IPS-NIHi7 (cell line): Measurements from ENCODE around the gene TNFRSF19.

Experiments used
- DNase-seq: peaks from one replicate; pipeline ENCODE4 v3.0.0; 2012; ENCODE audit warnings: mixed read lengths; ENCODE audit errors: extremely low spot score

The TNFRSF19 gene

GRCh38 chr13:23605831-23606230 lies 35.6 kb downstream of the TNFRSF19 start:
- DNase-seq = no peak

GRCh38 chr13:23608138-23608537 lies 37.9 kb downstream of the TNFRSF19 start:
- no peak for DNase-seq

- no peak for DNase-seq
Measured at GRCh38 chr13:23608701-23609413, 38.6 kb downstream of the TNFRSF19 start.

GRCh38 chr13:23609414-23609760 lies 39.2 kb downstream of the TNFRSF19 start:
- no peak for DNase-seq

DNA sequence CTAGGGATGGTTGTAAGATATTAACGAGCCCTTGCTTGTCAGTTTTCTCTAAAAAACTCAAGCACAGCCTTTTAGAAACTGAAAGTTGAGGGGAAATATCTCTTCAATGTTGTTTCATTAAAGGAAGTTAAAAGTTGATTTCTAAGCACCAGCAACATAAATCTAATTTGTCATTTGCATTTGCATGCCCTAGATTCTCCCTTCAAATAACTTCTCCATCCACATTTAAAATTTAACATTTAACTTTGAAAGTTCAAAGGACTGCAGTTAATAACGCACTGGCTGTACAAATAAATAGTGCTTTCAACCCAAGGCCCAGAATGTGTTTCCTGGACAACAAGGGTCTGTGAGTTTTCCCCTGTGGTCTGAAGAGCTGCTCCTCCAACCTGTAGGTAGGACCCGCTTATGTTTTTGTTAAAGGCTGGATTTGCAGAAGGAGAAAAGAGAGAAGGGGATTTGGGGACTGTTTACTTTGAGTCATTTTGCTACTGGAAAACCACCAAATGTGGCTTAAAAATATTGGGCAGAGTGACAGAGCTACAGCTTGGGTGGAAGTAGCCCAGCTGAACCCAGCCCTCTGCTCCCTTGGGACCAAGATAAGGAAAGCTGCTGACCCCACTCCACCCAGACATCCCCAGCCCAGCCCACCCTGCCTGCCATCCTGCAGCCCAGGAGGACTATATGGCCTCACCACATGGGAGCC lies 39.8 kb downstream of the TNFRSF19 start:
- DNase-seq = no peak

DNA sequence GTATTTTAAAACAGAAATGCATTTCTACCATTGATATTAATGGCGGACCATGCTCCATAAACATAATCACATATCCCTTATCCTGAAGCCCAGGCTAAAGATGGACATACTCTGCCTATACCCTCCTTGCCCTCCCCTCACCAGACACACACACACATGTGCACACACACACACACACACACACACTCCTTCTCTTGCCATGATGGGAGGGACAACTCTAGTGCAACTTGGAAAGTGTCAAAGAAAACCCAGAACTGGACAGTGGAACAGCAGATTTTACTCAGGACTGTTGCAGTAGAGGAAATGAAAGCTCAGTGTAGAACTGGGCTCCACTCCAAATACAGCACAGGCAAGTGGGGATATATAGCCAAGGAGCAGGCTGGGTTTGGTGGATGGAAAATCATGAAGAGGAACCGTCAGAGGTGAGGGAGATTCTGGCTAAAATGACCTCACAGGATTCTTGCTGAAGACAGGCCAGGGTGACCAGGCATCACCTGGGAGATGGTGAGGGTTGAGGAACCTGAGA lies 40.8 kb downstream of the TNFRSF19 start:
- DNase-seq = no peak

DNA sequence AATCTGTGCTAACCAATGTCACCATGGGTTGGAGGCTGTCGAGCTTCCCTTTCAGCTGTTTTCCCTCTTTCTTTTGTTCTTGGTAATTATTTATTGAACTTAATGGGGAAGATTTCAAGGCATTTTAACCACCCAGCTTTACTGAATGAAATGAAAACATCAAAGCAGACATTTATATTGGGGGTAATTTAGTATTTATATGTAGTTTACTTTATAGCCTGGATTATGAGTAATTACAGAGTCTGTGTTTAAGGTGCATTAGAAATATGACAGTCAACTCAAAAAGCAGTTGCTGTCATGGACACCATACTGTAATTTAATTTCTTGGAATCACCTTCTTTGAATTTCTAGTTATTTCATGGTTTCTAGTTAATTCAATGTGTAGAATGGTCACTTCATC lies 42.0 kb downstream of the TNFRSF19 start:
- DNase-seq = no peak

GRCh38 chr13:23612731-23613130 lies 42.5 kb downstream of the TNFRSF19 start:
- no peak for DNase-seq

DNA sequence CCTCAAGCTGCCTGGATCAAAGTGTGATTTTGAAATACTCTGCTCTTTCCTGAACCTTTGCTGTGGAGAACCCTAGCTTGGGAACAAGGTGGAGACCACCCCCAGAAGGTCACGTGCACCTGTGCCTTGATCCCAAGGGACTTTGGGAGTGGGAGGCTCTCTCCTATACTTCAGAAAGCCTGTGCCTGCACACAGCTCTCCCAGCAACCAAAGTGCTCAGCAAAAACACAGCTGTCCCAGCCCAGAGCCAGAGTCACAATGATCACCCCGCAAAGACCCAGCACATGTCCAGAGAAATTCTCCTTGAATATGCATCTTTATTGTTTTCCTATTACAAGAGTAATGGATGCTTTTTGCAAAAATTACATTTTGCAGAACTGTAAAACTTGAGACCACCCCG lies 43.4 kb downstream of the TNFRSF19 start:
- DNase-seq = no peak

- no peak for DNase-seq
Measured at GRCh38 chr13:23615395-23616081, 45.3 kb downstream of the TNFRSF19 start.

- DNase-seq = no peak
Measured at GRCh38 chr13:23616228-23616627, 46.0 kb downstream of the TNFRSF19 start.

- no peak for DNase-seq
Measured at GRCh38 chr13:23617551-23618024, 47.4 kb downstream of the TNFRSF19 start.

DNA sequence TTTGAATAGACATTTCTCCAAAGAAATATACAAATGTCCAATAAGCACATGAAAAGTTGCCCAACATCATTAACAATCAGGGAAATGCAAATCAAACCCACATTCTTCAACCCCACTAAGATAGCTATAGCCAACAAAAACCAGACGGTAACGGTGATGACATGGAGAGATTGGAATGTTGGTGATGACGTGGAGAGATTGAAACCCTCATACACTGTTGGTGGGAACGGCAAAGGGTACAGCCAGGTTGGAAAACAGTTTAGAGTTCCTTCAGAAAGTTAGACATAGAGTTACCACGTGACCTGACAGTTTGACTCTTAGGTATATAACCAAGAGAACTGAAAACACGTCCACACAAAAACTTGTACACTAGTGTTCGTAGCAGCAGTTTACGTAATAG lies 48.1 kb downstream of the TNFRSF19 start:
- no peak for DNase-seq

DNA sequence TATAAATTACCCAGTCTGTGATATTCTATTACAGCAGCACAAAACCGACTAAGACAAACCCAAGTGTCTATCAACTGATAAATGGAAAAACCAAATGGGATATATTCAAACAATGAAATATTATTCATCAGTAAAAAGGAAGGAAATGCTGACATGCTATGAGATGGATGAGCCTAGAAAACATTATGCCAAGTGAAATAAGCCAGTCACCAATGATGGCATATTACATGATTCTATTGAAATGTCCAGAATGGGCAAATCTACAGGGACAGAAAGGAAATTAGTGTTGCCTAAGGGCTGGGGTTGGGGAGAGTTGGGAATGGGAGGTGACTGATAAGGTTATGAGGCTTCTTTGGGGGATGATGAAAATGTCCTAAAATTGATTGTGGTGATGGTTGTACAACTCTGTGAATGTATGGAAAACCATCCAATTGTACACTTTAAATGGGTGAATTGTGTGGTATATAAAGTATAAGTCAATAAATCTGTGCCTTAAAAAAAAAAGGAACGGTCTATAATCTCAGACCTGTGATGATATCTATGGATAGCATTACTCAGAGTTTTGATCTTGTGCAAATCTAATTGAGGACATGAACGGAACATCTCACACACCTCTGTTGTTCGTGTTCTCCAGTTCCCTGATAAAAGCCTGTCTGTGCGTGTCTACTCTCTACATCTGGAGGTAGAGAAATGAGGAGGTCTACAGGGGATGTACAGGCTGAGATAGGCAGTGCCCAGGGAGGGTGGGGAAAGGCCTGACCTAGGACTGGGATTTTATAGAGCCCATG lies 49.0 kb downstream of the TNFRSF19 start:
- DNase-seq = no peak

DNA sequence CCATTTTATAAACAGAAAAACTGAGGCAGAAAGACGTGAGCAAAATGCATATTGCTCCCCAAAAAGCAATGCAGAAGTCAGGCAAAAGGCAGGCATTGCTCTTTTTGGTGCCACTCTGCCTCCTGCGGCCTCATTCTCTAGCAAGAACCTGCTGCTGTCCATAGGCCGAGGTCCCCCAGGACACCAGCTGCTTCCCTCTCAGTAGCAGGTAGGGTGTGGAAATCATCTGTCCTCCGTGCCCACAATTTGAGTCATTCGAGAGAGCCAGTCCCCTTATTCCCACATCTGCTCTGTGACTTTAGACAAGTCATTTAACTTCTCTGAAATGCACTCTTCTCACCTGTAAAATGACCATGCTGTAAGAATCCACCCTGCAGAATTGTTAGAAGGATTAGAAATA lies 50.0 kb downstream of the TNFRSF19 start:
- DNase-seq = no peak

GRCh38 chr13:23620613-23621315 lies 50.6 kb downstream of the TNFRSF19 start:
- DNase-seq = no peak

DNA sequence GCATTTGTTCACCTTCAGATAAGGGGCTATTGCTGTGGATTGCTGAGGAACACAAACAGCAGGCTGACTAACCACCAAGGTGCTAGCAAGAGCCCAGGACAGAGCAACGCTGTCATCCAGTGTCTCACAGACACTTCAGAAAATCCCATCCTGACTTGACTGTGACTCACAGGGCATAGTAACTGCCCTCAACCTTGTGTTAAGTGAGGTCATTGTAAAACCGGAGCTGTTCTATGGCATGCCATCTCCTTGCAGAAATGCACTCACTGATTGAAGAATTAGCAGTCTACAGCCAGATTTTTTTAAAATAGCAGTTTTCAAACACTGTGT lies 51.1 kb downstream of the TNFRSF19 start:
- peak; percentile 38 for DNase-seq

DNA sequence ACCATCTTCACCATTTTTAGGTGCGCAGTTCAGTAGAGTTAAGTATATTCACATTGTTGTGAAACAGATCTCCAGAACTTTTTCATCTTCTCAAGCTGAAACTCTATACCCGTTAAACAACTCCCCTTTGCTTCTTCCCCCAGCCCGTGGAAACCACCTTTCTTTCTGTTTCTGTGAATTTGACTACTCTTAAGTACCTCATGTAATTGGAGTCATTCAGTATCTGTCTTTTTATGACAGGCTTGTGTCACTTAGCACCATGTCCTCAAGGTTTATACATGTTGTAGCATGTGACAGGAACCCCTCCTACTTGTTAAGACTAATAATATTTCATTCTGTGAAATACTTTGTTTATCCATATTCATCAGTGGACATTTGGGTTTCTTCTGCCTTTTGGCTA lies 52.8 kb downstream of the TNFRSF19 start:
- no peak for DNase-seq

DNA sequence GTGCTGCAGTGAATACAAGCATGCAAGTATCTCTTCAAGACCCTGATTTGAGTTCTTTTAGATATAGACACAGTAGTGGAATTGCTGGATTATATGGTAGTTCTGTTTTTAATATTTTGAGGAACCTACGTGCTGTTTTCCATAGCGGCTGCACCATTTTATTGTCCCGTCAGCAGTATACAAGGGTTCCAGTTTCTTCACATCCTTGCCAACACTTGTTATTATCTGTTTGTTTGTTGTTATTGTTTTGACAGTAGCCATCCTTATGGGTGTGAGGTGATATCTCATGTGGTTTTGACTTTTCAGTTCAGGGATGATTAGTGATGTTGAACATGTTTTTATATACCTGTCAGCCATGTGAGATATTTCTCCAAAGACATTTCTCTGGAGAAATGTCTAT lies 53.2 kb downstream of the TNFRSF19 start:
- no peak for DNase-seq

- DNase-seq = no peak
Measured at GRCh38 chr13:23626700-23627099, 56.5 kb downstream of the TNFRSF19 start.

- DNase-seq = no peak
Measured at GRCh38 chr13:23627410-23627809, 57.2 kb downstream of the TNFRSF19 start.
